ENCODE results near the gene PRDM10. TPM values are rescaled to one million over a fixed set of nuclear protein-coding genes. Genes with fewer than 3 reads are reported as not detected.
"Not testable (repeated sequence)": the region's sequence is repeated elsewhere in the genome, so short reads cannot be mapped to it uniquely, and the experiment has no call there.

PRDM10 gene
- total RNA-seq, 4 donors from 2014 or later = 16.5 to 72.6 (median 26.4) TPM

GRCh38 chr11:129974237-129974636 lies 28.4 kb downstream of the PRDM10 start:
- Histone ChIP-seq H3K9me3 (no peaks in the 10 kb centered on the region), H3K36me3 (no peaks in the 10 kb centered on the region), H3K4me3 (no peak overlapping the region), H3K27me3 (no peaks in the 10 kb centered on the region), H3K4me1 (no peaks in the 10 kb centered on the region), H3K27ac (no peak overlapping the region)
- no peak for DNase-seq
- TF ChIP-seq POLR2A (IDR thresholded peaks at IDR 0.05) (no peak), CTCF (IDR thresholded peaks at IDR 0.05) (no peak)

DNA sequence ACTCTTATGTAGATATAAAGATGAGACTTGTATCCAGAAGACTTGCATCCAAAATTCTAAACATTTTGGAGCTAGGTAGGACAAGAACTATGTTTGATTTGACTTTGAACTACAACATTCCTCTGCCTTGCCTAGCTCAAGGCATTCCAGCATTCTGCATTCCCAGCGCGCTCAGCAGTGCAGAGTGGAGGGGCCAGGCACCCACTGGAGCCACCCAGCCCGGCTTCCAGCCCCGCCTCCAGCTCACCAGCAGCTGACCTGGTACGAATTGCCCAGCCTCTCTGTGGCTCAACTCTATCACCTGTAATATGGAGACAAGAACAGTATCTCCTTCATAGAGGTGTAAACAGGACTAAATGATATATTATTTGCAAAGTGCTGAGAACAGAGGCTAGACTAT lies 28.8 kb downstream of the PRDM10 start:
- Histone ChIP-seq H3K4me3 (no peak overlapping the region), H3K27me3 (no peaks in the 10 kb centered on the region), H3K36me3 (no peaks in the 10 kb centered on the region), H3K4me1 (no peaks in the 10 kb centered on the region), H3K9me3 (no peaks in the 10 kb centered on the region), H3K27ac (no peak overlapping the region)
- no peak for TF ChIP-seq POLR2A (IDR thresholded peaks at IDR 0.05)
- TF ChIP-seq CTCF (IDR thresholded peaks at IDR 0.05) = no peak
- DNase-seq = no peak

GRCh38 chr11:129973068-129973467 lies 29.6 kb downstream of the PRDM10 start:
- H3K4me3 ChIP-seq = no peak overlapping the region
- H3K4me1 ChIP-seq = no peaks in the 10 kb centered on the region
- H3K36me3 ChIP-seq = no peaks in the 10 kb centered on the region
- DNase-seq = no peak
- no peaks in the 10 kb centered on the region for H3K9me3 ChIP-seq
- TF ChIP-seq POLR2A (IDR thresholded peaks at IDR 0.05) = no peak
- TF ChIP-seq CTCF (IDR thresholded peaks at IDR 0.05) = no peak
- no peak overlapping the region for H3K27ac ChIP-seq
- H3K27me3 ChIP-seq = no peaks in the 10 kb centered on the region

DNA sequence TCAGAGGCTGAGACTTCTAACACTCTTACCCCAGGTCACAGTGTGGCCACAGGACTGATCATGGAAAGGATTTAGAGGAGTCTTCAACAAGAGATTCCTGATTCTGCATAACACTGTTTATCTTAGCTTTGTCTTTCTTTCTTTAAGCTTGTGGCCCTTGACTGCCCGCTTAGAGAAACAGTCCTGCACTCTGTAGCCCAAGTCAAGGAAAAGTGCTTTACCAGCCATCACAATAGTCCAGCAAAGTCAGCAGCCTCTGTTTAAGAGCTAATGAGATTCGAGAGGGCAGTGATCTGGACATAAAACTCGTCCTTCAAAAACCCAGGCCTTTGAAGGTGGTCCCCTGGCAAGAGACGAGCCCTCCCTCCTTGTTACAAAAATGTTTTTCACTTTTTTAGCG lies 30.0 kb downstream of the PRDM10 start:
- Histone ChIP-seq H3K27me3 (no peaks in the 10 kb centered on the region), H3K4me1 (no peaks in the 10 kb centered on the region), H3K4me3 (no peak overlapping the region), H3K27ac (no peak overlapping the region), H3K9me3 (no peaks in the 10 kb centered on the region), H3K36me3 (no peaks in the 10 kb centered on the region)
- TF ChIP-seq POLR2A (IDR thresholded peaks at IDR 0.05) (no peak), CTCF (IDR thresholded peaks at IDR 0.05) (no peak)
- DNase-seq = no peak

DNA sequence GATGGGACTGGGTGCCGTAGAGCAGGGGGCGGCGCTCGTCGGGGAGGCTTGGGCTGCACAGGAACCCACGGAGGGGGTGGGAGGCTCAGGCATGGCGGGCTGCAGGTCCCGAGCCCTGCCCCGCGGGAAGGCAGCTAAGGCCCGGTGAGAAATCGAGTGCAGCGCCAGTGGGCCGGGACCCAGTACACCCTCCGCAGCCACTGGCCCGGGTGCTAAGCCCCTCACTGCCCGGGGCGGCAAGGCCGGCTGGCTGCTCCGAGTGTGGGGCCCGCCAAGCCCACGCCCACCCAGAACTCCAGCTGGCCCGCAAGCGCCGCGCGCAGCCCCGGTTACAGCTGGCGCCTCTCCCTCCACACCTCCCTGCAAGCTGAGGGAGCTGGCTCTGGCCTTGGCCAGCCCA lies 30.8 kb downstream of the PRDM10 start:
- H3K36me3 ChIP-seq, DNase-seq, H3K27ac ChIP-seq, H3K27me3 ChIP-seq, H3K4me1 ChIP-seq, H3K4me3 ChIP-seq, H3K9me3 ChIP-seq: not testable (repeated sequence)

GRCh38 chr11:129969920-129970319 lies 32.7 kb downstream of the PRDM10 start:
- Histone ChIP-seq H3K27me3 (no peaks in the 10 kb centered on the region), H3K9me3 (no peaks in the 10 kb centered on the region), H3K4me1 (no peaks in the 10 kb centered on the region), H3K36me3 (no peaks in the 10 kb centered on the region), H3K4me3 (no peak overlapping the region), H3K27ac (no peak overlapping the region)
- no peak for TF ChIP-seq POLR2A (IDR thresholded peaks at IDR 0.05)
- TF ChIP-seq CTCF (IDR thresholded peaks at IDR 0.05) = no peak
- no peak for DNase-seq
